ENCODE data around the gene PVR. TPM values are rescaled to one million over a fixed set of nuclear protein-coding genes. Genes with fewer than 3 reads are reported as not detected.
A peak's percentile ranks its signal among the peaks of the same experiment; 100 is the strongest.
"Not testable (repeated sequence)": the region's sequence is repeated elsewhere in the genome, so short reads cannot be mapped to it uniquely, and the experiment has no call there.

The PVR gene
- total RNA-seq, 1 experiment from 2014 or later, result 34.2 TPM

GRCh38 chr19:44645407-44646048 lies 1.8 kb downstream of the PVR start:
- no peak for DNase-seq (ENCODE audit: low read depth)

DNA sequence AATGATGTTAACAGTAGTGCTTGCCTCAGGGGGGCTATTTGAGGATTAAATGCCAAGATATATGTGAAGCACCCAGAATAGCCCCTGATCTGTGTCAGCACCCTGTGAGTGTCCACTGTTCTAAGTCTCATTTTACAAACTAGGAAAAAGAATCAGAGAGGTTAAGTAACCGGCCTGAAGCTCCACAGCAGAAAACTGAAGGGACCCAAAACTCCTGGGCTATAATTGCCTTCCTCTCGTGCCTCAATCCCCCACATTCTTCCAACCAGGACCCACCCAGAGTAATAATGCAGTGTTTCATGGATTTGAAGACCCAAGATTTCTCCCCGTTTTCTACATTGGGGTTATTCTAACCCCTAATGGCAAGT lies 2.3 kb downstream of the PVR start:
- DNase-seq (ENCODE audit: low read depth), result no peak

GRCh38 chr19:44647144-44647543 lies 3.4 kb downstream of the PVR start:
- DNase-seq (ENCODE audit: low read depth), result no peak

- peak; percentile 35 for DNase-seq (ENCODE audit: low read depth)
Observed at GRCh38 chr19:44648631-44649251, 5.0 kb downstream of the PVR start.

DNA sequence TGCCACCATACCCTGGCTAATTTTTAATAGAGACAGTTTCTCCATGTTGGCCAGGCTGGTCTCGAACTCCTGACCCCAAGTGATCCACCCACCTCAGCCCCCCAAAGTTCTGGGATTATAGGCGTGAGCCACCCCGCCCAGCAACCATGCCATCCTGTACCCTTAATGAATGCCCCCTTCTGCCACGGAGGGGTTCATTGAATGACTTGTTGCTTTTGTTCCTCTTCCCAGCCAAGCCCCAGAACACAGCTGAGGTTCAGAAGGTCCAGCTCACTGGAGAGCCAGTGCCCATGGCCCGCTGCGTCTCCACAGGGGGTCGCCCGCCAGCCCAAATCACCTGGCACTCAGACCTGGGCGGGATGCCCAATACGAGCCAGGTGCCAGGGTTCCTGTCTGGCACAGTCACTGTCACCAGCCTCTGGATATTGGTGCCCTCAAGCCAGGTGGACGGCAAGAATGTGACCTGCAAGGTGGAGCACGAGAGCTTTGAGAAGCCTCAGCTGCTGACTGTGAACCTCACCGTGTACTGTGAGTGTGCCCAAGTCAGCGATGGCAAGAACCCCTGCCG lies 6.0 kb downstream of the PVR start:
- no peak for DNase-seq (ENCODE audit: low read depth)

DNA sequence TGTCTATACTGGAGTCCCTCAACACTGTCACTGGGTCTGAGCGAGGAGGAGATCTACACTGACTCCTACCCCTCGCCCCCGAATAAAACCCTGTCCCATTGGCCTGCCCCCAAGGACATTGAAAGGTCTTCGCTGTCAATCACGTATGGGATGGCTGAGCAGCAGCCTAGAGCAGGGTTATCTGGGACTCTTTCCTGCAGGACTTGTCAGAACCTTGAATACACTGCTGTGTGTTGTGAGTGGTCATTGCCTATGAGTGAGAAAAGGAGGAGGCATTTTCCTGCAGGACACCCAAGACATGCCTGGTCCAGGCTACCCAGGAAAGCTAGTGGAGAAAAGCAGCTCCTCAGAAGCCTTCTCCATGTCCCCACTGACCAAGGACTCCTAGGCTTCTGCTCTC lies 9.6 kb downstream of the PVR start:
- DNase-seq (ENCODE audit: low read depth), result no peak

DNA sequence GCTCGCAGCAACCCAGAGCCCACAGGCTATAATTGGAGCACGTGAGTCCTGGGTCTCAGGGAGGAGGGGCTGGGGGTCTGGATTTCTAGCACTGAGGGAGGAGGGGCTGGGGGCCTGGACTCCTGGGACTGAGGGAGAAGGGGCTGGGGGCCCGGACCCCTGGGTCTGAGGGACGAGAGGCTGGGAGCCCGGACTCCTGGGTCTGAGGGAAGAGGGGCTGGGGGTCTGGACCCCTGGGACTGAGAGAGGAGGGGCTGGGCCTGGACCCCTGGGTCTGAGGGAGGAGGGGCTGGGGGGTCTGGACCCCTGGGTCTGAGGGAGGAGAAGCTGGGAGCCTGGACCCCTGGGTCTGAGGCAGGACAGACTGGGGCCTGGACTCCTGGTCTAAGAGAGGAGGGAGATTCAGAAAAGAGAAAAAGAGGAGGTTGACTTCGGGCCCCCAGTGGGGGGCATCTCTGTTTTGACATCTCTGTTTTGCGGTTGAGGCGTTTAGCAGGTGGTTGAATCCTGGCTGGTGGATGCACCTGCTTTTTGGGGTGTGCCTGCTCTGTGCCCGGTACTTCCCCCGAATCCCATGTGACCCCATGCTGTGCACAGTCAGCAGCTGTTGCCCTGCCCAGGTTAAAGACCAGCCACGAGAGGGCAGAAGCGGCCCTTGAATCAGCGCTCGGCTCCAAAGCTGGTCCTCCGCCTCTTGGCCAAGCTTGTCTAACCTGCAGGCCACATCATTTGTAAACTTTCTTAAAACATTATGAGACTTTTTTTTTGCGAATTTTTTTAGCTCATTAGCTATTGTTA lies 10.5 kb downstream of the PVR start:
- DNase-seq (ENCODE audit: low read depth), result peak; percentile 44

GRCh38 chr19:44657211-44657921 lies 13.7 kb downstream of the PVR start:
- DNase-seq (ENCODE audit: low read depth), result peak; percentile 57

DNA sequence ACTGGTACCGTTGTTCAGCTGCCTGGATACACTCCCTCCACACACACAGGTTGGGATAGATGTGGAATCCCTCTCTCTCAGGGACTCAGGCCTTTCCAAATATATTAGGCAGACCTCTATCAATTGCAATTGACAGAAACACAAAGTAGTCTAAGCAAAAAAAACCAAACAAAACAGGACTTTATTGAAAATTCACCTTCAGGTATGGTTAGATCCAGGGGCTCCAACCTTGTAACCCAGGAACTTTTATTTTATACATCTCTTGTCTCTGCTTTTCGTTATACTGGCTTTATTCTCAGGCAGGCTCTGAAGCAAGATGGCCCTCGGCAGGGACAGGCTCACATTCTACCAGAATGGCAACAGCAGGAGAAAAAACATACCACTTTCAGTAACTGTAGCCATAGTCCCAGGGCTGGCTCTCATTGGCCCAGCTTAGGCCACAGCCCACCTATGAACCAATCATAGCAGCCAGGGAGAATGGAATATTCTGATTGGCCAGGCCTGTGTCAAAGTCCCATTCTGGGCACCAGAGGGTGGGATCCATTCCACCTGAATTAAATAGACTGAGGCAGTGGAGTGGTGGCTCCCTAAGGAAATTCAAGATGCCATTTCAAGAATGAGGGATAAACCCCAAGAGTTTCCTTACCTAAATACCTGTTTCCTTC lies 14.5 kb downstream of the PVR start:
- no peak for DNase-seq (ENCODE audit: low read depth)

- no peak for DNase-seq (ENCODE audit: low read depth)
Observed at GRCh38 chr19:44660081-44660480, 16.4 kb downstream of the PVR start.

GRCh38 chr19:44661205-44661604 lies 17.5 kb downstream of the PVR start:
- DNase-seq (ENCODE audit: low read depth), result no peak

DNA sequence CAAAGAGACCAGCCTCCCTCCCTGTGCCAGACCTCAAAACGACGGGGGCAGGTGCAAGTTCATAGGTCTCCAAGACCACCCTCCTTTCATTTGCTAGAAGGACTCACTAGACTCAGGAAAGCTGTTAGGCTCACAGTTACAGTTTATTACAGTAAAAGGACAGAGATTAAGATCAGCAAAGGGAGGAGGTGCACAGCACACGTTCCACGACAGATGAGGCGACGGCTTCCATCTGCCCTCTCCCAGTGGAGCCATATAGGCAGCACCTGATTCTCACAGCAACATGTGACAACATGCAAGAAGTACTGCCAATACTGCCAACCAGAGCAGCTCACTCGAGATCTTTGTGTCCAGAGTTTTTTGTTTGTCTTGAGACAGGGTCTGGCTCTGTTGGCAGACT lies 18.2 kb downstream of the PVR start:
- DNase-seq (ENCODE audit: low read depth), result no peak

GRCh38 chr19:44662691-44663385 lies 19.1 kb downstream of the PVR start:
- peak; percentile 74 for DNase-seq (ENCODE audit: low read depth)

GRCh38 chr19:44663996-44664395 lies 20.3 kb downstream of the PVR start:
- no peak for DNase-seq (ENCODE audit: low read depth)

DNA sequence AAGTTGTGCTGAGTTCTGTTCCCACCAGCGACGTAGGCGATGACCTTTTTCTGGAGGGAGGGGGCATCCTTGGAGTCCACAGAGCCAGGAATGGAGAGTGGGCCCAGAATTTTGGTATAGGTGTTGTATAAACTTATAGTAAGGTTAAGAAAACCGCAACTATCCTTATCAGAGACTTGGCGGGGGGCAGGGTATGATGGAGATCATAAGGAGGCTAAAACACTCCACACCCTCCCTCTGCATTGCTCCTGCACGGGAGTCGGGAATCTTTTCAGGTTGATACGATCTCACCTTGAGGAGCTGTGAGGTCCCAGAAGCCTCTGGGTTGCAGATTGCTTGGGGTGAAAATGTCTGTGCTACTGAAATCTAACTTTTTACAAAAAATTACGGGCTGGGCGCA lies 21.3 kb downstream of the PVR start:
- DNase-seq (ENCODE audit: low read depth), result no peak

DNA sequence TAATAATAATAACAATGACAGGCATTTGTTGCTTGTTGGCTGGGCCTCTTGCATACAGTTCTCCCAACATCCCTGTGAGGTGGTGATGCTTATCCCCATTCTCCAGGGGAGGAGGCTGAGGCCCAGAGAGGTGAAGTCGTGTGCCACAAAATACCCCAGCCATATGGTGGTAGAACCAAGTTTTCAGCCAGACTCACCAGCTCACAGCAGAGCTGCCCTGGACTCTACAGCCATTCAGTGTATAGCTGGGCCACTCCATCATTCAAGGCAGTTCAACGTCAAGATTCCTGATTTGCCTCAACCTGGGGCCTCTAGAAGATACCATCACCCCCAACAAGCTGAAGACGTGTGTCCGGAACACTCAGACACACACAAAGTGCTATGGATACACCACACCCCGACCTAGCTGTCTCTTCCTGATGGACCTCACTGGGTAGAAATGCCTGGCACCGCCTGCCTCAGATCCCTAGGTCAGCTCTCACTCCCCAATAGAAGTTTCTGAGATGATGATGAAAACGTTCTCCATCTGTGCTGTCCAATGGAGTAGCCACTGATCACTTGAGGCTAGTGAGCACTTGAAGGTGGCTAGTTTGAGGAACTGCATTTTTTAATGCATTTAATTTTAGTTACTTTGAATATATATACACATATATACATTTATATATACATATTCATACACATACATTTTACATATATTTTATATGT lies 23.3 kb downstream of the PVR start:
- no peak for DNase-seq (ENCODE audit: low read depth)

DNA sequence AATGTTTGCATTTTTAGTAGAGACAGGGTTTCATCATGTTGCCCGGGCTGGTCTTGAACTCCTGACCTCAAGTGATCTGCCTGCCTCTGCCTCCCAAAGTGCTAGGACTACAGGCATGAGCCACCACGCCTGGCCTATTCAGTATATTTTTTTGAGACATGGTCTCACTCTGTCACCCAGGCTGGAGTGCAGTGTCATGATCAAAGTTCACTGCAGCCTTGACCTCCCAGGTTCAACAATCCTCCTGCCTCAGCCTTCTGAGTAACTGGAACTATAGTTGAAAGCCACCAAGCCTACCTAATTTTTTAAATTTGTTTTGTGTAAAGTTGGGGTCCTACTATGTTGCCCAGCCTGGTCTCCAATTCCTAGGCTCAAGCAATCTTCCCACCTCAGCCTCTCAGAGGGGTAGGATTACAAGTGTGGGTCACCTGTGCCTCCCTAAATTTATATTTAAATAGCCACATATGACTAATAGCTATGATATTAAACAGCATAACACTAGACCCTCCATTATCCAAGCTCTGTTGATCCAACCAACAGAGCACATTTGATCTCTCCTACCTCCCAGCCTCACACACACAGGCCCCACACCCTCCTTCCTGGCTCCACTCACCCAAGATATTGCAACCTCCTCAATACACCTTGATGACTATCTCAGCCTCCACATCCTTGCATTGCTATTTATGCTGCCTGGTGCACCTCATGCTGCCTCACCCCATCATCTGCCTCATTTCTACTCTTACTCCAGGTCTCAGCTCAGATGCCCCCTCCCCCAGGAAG lies 25.5 kb downstream of the PVR start:
- no peak for DNase-seq (ENCODE audit: low read depth)

DNA sequence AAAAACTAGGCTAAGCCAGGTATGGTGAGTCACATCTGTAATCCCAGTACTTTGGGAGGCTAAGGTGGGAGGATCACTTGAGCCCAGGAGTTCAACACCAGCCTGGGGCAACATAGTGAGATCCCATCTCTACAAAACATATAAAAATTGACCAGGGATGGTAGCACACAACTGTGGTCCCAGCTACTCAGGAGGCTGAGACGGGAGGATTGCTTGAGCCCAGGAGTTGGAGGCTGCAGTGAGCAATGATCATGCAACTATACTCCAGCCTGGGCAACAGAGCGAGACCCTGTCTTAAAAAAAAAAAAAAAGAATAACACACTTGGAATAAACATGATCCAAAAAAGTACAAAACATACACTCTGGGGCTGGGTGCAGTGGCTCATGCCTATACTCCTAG lies 26.3 kb downstream of the PVR start:
- not testable (repeated sequence) for DNase-seq (ENCODE audit: low read depth)

- no peak for DNase-seq (ENCODE audit: low read depth)
Observed at GRCh38 chr19:44671400-44671799, 27.7 kb downstream of the PVR start, which contains the start of gene CEACAM19. TSS of gene CEACAM19 (plus strand) at chr19:44671482. CDS start at chr19:44671932, 450 bp downstream.

Data from RPMI7951 (cell line).